Hepatocyte (in vitro differentiated cells): ENCODE results near the gene AKAP13. TPM values are rescaled to one million over a fixed set of nuclear protein-coding genes. Genes with fewer than 3 reads are reported as not detected.

Experiments used
- DNase-seq: peaks from one replicate; pipeline ENCODE4 v3.0.0-alpha.2; 2016; ENCODE audit warnings: low spot score
- H2AFZ ChIP-seq: fragments of 200-600 bp; sonication (generic); 2 replicates; pipeline ENCODE4 v1.6.0; 2016; ENCODE audit warnings: antibody characterized with exemption, mild to moderate bottlenecking
- H3K27ac ChIP-seq: fragments of 200-600 bp; sonication (generic); 2 replicates; pipeline ENCODE4 v1.5.1; 2016; ENCODE audit warnings: mild to moderate bottlenecking
- H3K27me3 ChIP-seq: fragments of 200-600 bp; sonication (generic); 2 replicates; pipeline ENCODE4 v1.6.1; 2016
- H3K36me3 ChIP-seq: fragments of 200-600 bp; sonication (generic); replicated peaks from 2 replicates; pipeline ENCODE4 v1.5.1; 2016; ENCODE audit warnings: low read depth; ENCODE audit not compliant: insufficient read depth
- H3K4me1 ChIP-seq: fragments of 200-600 bp; sonication (generic); 2 replicates; pipeline ENCODE4 v1.5.1; 2016; ENCODE audit warnings: mild to moderate bottlenecking, moderate library complexity; ENCODE audit not compliant: insufficient read depth
- H3K4me2 ChIP-seq: fragments of 200-600 bp; sonication (generic); 2 replicates; pipeline ENCODE4 v1.6.0; 2016
- H3K4me3 ChIP-seq: fragments of 200-600 bp; sonication (generic); 2 replicates; pipeline ENCODE4 v1.5.1; 2016; ENCODE audit warnings: mild to moderate bottlenecking
- H3K79me2 ChIP-seq: fragments of 200-600 bp; sonication (generic); 2 replicates; pipeline ENCODE4 v1.6.0; 2017; ENCODE audit warnings: mild to moderate bottlenecking
- H3K9me2 ChIP-seq: fragments of 200-600 bp; sonication (generic); replicated peaks from 2 replicates; pipeline ENCODE4 v1.6.0; 2017; ENCODE audit warnings: mild to moderate bottlenecking; ENCODE audit not compliant: insufficient read depth
- H3K9me3 ChIP-seq: fragments of 200-600 bp; sonication (generic); 2 replicates; pipeline ENCODE4 v1.5.1; 2016; ENCODE audit warnings: low read depth, mild to moderate bottlenecking
- H4K20me1 ChIP-seq: fragments of 200-600 bp; sonication (generic); 2 replicates; pipeline ENCODE4 v1.6.0; 2016; ENCODE audit warnings: mild to moderate bottlenecking; ENCODE audit not compliant: insufficient read depth, poor library complexity, severe bottlenecking
- EZH2 ChIP-seq: fragments of 200-600 bp; sonication (generic); IDR thresholded peaks from 2 replicates; pipeline ENCODE4 v1.6.1; 2016; ENCODE audit warnings: antibody characterized with exemption, mild to moderate bottlenecking, borderline replicate concordance
- EZH2phosphoT487 ChIP-seq: fragments of 200-600 bp; sonication (generic); IDR thresholded peaks from one replicate; pipeline ENCODE4 v1.6.1; 2018; ENCODE audit warnings: antibody characterized with exemption, mild to moderate bottlenecking, low read depth, moderate library complexity; ENCODE audit not compliant: unreplicated experiment, severe bottlenecking
- WGBS: methylation state at CpG from one replicate; pipeline ENCODE4 v1.1.6; 2016; ENCODE audit warnings: low lambda C conversion rate; ENCODE audit errors: missing lambda C conversion rate; 5-methylcytosine and 5-hydroxymethylcytosine counted together
- polyA plus RNA-seq: library from polyadenylated mRNA; unstranded; fragments of >200 nt; fragmentation: Nextera tagmentation; extraction: Ambion mirVana; gene quantifications from 2 replicates; pipeline ENCODE4 v1.2.1, GENCODE V29; 2016
- total RNA-seq: library from RNA; depleted of rRNA; stranded (reverse); fragments of >200 nt; gene quantifications from 2 replicates; pipeline ENCODE4 v1.2.3, GENCODE V29; 2014
- TF ChIP-seq, protein P1 (sequence below): fragments of 200-600 bp; sonication (generic); IDR thresholded peaks from 2 replicates; pipeline ENCODE4 v1.5.1; 2016; ENCODE audit warnings: antibody characterized with exemption, mild to moderate bottlenecking; ENCODE audit not compliant: poor library complexity

Gene AKAP13
- total and polyA plus RNA-seq, 2 experiments from 2014 or later, result 55.6 to 80.9 TPM

DNA sequence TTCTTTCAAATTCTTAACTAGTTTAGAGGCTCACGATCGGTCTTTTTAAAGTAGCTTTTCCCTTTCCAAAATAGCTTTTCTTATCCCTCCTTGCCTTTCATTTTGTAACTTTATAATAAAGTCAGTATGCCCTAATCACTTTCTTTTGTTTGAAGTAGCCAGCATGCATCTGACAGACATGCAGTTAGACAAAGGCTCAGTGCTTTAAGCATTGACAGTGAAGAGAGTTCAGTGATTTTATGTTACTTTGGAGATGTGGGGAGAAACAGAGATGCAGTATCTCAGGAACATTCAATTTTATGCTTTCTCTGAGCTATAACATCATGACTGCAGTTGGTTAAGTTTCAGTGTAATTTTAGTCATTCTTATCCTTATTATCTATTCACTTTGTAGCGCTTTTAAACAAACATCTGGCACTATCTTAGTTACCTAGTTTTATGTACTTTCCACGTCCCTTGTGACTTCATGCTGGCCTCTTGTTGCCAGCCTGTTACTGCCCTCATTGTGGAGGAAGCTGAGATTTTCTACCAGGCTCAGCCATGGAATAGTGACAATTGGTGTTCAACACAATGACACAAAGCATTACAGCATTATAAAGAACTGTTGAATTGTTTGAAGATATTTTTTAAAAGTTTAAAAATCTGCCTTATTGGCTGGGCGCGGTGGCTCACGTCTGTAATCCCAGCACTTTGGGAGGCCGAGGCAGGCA lies 90.3 kb downstream of the AKAP13 start:
- no peak for DNase-seq
- peak overlapping the region; percentile 28 for H3K4me2 ChIP-seq
- no peak for TF ChIP-seq EZH2
- TF ChIP-seq EZH2phosphoT487, result no peak
- TF ChIP-seq, protein P1, sequence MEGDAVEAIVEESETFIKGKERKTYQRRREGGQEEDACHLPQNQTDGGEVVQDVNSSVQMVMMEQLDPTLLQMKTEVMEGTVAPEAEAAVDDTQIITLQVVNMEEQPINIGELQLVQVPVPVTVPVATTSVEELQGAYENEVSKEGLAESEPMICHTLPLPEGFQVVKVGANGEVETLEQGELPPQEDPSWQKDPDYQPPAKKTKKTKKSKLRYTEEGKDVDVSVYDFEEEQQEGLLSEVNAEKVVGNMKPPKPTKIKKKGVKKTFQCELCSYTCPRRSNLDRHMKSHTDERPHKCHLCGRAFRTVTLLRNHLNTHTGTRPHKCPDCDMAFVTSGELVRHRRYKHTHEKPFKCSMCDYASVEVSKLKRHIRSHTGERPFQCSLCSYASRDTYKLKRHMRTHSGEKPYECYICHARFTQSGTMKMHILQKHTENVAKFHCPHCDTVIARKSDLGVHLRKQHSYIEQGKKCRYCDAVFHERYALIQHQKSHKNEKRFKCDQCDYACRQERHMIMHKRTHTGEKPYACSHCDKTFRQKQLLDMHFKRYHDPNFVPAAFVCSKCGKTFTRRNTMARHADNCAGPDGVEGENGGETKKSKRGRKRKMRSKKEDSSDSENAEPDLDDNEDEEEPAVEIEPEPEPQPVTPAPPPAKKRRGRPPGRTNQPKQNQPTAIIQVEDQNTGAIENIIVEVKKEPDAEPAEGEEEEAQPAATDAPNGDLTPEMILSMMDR, result no peak

GRCh38 chr15:85472349-85472748 lies 91.9 kb downstream of the AKAP13 start:
- H3K36me3 ChIP-seq, result no peaks in the 10 kb centered on the region
- whole genome bisulfite sequencing, result 93% methylated on average over 2 of the region's 2 CpGs
- no peak for DNase-seq
- no peak overlapping the region for H2AFZ ChIP-seq
- H3K27me3 ChIP-seq, result no peaks in the 10 kb centered on the region
- TF ChIP-seq EZH2phosphoT487 (no peak), EZH2 (no peak)
- TF ChIP-seq, protein P1, result no peak
- H3K4me1 ChIP-seq, result peaks cover 20% of the 10 kb centered on the region
- peaks cover 94% of the 10 kb centered on the region for H3K79me2 ChIP-seq
- H3K27ac ChIP-seq, result no peak overlapping the region
- no peaks in the 10 kb centered on the region for H3K9me2 ChIP-seq
- peaks cover 15% of the 10 kb centered on the region for H4K20me1 ChIP-seq
- H3K4me2 ChIP-seq, result no peak overlapping the region
- no peaks in the 10 kb centered on the region for H3K9me3 ChIP-seq
- H3K4me3 ChIP-seq, result no peak overlapping the region

More for the DNA sequence above, 90.3 kb downstream of the AKAP13 start:
- H3K36me3 ChIP-seq, result no peaks in the 10 kb centered on the region
- H3K27ac ChIP-seq, result peak overlapping the region; percentile 70
- H3K9me3 ChIP-seq, result no peaks in the 10 kb centered on the region
- H3K4me3 ChIP-seq, result no peak overlapping the region
- H4K20me1 ChIP-seq, result peaks cover 15% of the 10 kb centered on the region
- peaks cover 88% of the 10 kb centered on the region for H3K79me2 ChIP-seq
- no peaks in the 10 kb centered on the region for H3K9me2 ChIP-seq
- H3K27me3 ChIP-seq, result no peaks in the 10 kb centered on the region
- peaks cover 20% of the 10 kb centered on the region for H3K4me1 ChIP-seq
- H2AFZ ChIP-seq, result no peak overlapping the region
- WGBS, result 77% methylated on average over 8 of the region's 8 CpGs

GRCh38 chr15:85473455-85473854 lies 93.1 kb downstream of the AKAP13 start:
- WGBS, result 25% methylated on average over 3 of the region's 3 CpGs
- no peak overlapping the region for H3K4me3 ChIP-seq
- DNase-seq, result no peak
- H3K27me3 ChIP-seq, result no peaks in the 10 kb centered on the region
- H3K9me2 ChIP-seq, result no peaks in the 10 kb centered on the region
- H3K9me3 ChIP-seq, result no peaks in the 10 kb centered on the region
- peaks cover 23% of the 10 kb centered on the region for H3K4me1 ChIP-seq
- peak overlapping the region; percentile 23 for H3K4me2 ChIP-seq
- peaks cover 94% of the 10 kb centered on the region for H3K79me2 ChIP-seq
- no peaks in the 10 kb centered on the region for H3K36me3 ChIP-seq
- H4K20me1 ChIP-seq, result peaks cover 14% of the 10 kb centered on the region
- no peak overlapping the region for H2AFZ ChIP-seq
- peak overlapping the region; percentile 55 for H3K27ac ChIP-seq
- TF ChIP-seq, protein P1, result no peak
- TF ChIP-seq EZH2phosphoT487, result no peak
- no peak for TF ChIP-seq EZH2
